Parathyroid adenoma (tissue), 2 donors: ENCODE data around the gene MRGPRF.

Source experiments
- H2AFZ ChIP-seq: fragments of 300-600 bp; sonication (generic); one replicate; pipeline ENCODE4 v1.7.0; 2017; ENCODE audit warnings: antibody characterized with exemption, mild to moderate bottlenecking
- H3K27ac ChIP-seq: fragments of 300-600 bp; sonication (generic); one replicate; pipeline ENCODE4 v1.7.0; 2017
- H3K27me3 ChIP-seq: fragments of 300-600 bp; sonication (generic); one replicate; pipeline ENCODE4 v1.7.0; 2017; ENCODE audit warnings: low read length; ENCODE audit not compliant: control insufficient read depth, insufficient read depth
- H3K36me3 ChIP-seq: fragments of 300-600 bp; sonication (generic); one replicate; pipeline ENCODE4 v1.7.0; 2017; ENCODE audit warnings: low read length; ENCODE audit not compliant: control insufficient read depth, insufficient read depth
- H3K4me1 ChIP-seq: fragments of 300-600 bp; sonication (generic); one replicate; pipeline ENCODE4 v1.7.0; 2017; ENCODE audit warnings: control low read depth
- H3K4me2 ChIP-seq: fragments of 300-600 bp; sonication (generic); one replicate; pipeline ENCODE4 v1.7.0; 2017; ENCODE audit warnings: low read length
- H3K4me3 ChIP-seq: fragments of 300-600 bp; sonication (generic); one replicate; pipeline ENCODE4 v1.7.0; 2017; ENCODE audit warnings: low read depth, low read length
- H3K79me2 ChIP-seq: fragments of 300-600 bp; sonication (generic); one replicate; pipeline ENCODE4 v1.7.0; 2017; ENCODE audit warnings: control low read depth
- H3K9ac ChIP-seq: fragments of 300-600 bp; sonication (generic); one replicate; pipeline ENCODE4 v1.7.0; 2017; ENCODE audit warnings: mild to moderate bottlenecking
- H3K9me3 ChIP-seq: fragments of 300-600 bp; sonication (generic); one replicate; pipeline ENCODE4 v1.7.0; 2017; ENCODE audit warnings: low read length; ENCODE audit not compliant: control insufficient read depth
- TF ChIP-seq, protein P1 (sequence below): fragments of 300-600 bp; sonication (generic); IDR thresholded peaks from one replicate; pipeline ENCODE4 v1.7.0; 2017; ENCODE audit warnings: antibody characterized with exemption, mild to moderate bottlenecking
- donor health status: primary hyperparathyroidism.

The MRGPRF gene

DNA sequence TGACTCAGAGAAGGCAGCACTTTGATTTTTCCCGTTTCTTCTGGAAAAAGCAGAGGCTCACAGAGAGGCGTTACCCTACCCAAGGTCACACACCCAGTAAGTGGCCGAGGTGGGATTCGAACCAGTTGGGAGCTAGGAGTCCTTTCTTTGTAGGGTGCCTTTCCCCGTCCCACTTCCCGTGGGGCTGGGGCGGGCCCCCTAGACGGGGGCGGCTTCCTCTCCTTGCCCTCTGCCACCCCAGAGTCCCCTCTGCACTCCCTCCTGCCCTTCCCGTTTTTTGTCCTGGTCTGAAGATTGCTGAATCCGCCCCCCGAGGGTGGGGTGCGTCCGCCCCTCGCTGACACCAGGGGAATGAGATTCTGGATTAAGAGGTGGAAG lies 36.4 kb upstream of the MRGPRF start:
- H3K27me3 ChIP-seq: no peaks in the 10 kb centered on the region
- TF ChIP-seq, protein P1, sequence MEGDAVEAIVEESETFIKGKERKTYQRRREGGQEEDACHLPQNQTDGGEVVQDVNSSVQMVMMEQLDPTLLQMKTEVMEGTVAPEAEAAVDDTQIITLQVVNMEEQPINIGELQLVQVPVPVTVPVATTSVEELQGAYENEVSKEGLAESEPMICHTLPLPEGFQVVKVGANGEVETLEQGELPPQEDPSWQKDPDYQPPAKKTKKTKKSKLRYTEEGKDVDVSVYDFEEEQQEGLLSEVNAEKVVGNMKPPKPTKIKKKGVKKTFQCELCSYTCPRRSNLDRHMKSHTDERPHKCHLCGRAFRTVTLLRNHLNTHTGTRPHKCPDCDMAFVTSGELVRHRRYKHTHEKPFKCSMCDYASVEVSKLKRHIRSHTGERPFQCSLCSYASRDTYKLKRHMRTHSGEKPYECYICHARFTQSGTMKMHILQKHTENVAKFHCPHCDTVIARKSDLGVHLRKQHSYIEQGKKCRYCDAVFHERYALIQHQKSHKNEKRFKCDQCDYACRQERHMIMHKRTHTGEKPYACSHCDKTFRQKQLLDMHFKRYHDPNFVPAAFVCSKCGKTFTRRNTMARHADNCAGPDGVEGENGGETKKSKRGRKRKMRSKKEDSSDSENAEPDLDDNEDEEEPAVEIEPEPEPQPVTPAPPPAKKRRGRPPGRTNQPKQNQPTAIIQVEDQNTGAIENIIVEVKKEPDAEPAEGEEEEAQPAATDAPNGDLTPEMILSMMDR: no peak
- H3K27ac ChIP-seq: no peak overlapping the region
- no peaks in the 10 kb centered on the region for H3K4me1 ChIP-seq
- no peaks in the 10 kb centered on the region for H3K36me3 ChIP-seq
- no peaks in the 10 kb centered on the region for H3K9me3 ChIP-seq
- H3K79me2 ChIP-seq: no peaks in the 10 kb centered on the region
- H3K9ac ChIP-seq: no peak overlapping the region
- peak overlapping the region; percentile 73 for H3K4me2 ChIP-seq
- peak overlapping the region; percentile 76 for H3K4me3 ChIP-seq
- peak overlapping the region; percentile 89 for H2AFZ ChIP-seq

DNA sequence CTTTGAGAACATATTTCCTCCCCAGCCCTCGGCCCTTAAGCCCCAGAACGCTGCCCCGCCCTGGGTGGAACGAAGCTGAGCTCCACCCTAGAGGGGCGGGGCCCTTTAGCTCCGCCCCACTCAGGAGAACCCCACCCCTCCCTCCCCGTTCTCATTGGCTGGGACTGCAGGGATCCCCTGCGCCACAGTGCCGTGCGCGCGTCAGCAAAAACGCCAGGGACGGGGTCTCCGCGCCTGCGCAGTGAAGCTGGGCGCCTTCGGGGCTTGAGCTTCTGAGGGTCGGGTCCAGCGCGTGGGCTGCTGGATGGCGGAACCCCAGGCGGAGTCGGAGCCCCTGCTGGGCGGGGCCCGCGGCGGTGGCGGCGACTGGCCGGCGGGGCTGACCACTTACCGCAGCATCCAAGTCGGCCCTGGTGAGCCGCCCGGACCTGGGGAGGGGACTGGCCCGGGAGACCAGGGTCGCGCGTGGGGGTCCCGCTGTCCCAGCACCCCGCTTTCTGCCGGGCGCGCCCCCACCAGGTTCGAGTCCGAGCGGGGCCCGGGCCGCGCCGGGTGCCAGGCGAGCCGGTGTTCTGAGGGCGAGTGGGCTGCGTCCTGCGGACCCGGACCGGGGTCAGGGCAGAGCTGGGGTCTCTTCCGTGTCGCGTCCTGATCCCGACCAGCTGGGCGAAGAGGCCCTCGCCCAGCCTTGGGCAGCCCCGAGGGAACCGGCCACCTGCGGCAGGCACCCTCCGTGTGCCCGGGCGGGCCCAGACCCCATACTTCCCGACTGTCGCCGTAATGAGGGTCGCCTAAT lies 35.8 kb upstream of the MRGPRF start, which contains the start of gene TPCN2:
Gene TPCN2 (plus strand): TSS at position 239 of the 796 bp plus-strand sequence. CDS start 66 bp downstream, at position 305.
- Histone ChIP-seq H3K79me2 (no peaks in the 10 kb centered on the region), H3K36me3 (no peaks in the 10 kb centered on the region), H3K4me3 (peak within 1 kb of the TSS; percentile 76), H3K9ac (peak within 1 kb of the TSS; percentile 53), H3K4me1 (no peaks in the 10 kb centered on the region), H3K27ac (peak within 1 kb of the TSS; percentile 39), H3K9me3 (no peaks in the 10 kb centered on the region), H2AFZ (peak within 1 kb of the TSS; percentile 89), H3K4me2 (peak within 1 kb of the TSS; percentile 73), H3K27me3 (no peaks in the 10 kb centered on the region)
- TF ChIP-seq, protein P1: no peak

DNA sequence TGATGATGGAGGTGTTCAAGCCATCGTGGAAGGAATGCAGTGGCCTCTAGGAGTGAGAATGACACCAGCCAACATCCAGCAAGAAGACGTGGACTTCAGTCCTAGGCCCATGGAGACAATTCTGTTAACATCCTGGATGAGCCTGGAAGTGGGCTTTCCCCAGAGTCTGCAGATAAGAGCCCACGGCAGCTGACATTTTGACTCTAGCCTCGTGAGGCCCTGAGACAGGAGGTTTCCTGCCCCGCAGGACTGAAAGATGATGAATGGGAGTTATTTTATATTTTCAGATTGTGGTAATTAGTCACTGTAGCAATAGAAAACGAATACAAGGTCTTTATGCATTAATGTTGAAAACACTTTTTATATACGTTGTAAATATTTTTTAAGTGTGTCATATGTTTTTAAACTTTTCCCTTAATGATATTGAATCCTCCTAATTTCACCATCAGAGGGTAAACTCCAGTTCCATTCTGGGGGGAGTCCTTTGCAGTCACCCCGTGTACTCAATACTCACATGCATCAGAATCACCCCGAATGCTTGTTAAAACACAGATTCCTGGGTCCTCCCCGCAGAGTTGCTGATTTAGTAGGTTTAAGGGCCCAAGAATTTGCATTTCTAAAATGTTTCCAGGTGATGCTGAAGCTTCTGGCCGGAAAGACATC lies 35.1 kb upstream of the MRGPRF start:
- no peak overlapping the region for H3K27ac ChIP-seq
- peak overlapping the region; percentile 76 for H3K4me3 ChIP-seq
- no peaks in the 10 kb centered on the region for H3K9me3 ChIP-seq
- peak overlapping the region; percentile 89 for H2AFZ ChIP-seq
- H3K4me2 ChIP-seq: peak overlapping the region; percentile 38
- H3K36me3 ChIP-seq: no peaks in the 10 kb centered on the region
- H3K79me2 ChIP-seq: no peaks in the 10 kb centered on the region
- H3K9ac ChIP-seq: no peak overlapping the region
- TF ChIP-seq, protein P1: no peak
- H3K27me3 ChIP-seq: no peaks in the 10 kb centered on the region
- no peaks in the 10 kb centered on the region for H3K4me1 ChIP-seq

GRCh38 chr11:69044111-69045013 lies 31.3 kb upstream of the MRGPRF start:
- Histone ChIP-seq H2AFZ (no peak overlapping the region), H3K4me2 (no peak overlapping the region), H3K36me3 (no peaks in the 10 kb centered on the region), H3K27me3 (no peaks in the 10 kb centered on the region), H3K9me3 (no peaks in the 10 kb centered on the region), H3K4me1 (no peaks in the 10 kb centered on the region), H3K27ac (no peak overlapping the region), H3K79me2 (no peaks in the 10 kb centered on the region), H3K9ac (no peak overlapping the region), H3K4me3 (no peak overlapping the region)
- TF ChIP-seq, protein P1: peak; percentile 8
